ENCODE data around the gene ARMC7. TPM values are rescaled to one million over a fixed set of nuclear protein-coding genes. Genes with fewer than 3 reads are reported as not detected.

The ARMC7 gene
- total and polyA plus RNA-seq, 2 of the 13 experiments (the other 11 are each of a cell fraction or from before 2014, with no cell fraction given) = 3.9 to 4.2 TPM

- TF ChIP-seq ZNF512 (CRISPR knock-in tag; IDR thresholded peaks at IDR 0.05) = no peak
- TF ChIP-seq BRCA1 (CRISPR knock-in tag; IDR thresholded peaks at IDR 0.05) = no peak
- TF ChIP-seq NR2F6 (IDR thresholded peaks at IDR 0.05) = peak; percentile 65
- peak; percentile 83 for TF ChIP-seq NR2F6 (CRISPR knock-in tag; IDR thresholded peaks at IDR 0.05)
- no peak for TF ChIP-seq PAWR (CRISPR knock-in tag; IDR thresholded peaks at IDR 0.05; ENCODE audit: borderline replicate concordance)
- no peak for TF ChIP-seq ZNF251 (CRISPR knock-in tag; IDR thresholded peaks at IDR 0.05)
- no peak for TF ChIP-seq ZNF576 (CRISPR knock-in tag; IDR thresholded peaks at IDR 0.05)
- peak; percentile 77 for TF ChIP-seq TFE3 (CRISPR knock-in tag; IDR thresholded peaks at IDR 0.05)
- no peak for TF ChIP-seq ZZZ3 (CRISPR knock-in tag; IDR thresholded peaks at IDR 0.05; ENCODE audit: borderline replicate concordance)
- TF ChIP-seq ZFP36L2 (CRISPR knock-in tag; IDR thresholded peaks at IDR 0.05) = no peak
- TF ChIP-seq ZFP62 (CRISPR knock-in tag; IDR thresholded peaks at IDR 0.05) = no peak
- no peak for TF ChIP-seq PBX2 (CRISPR knock-in tag; IDR thresholded peaks at IDR 0.05)
- no peak for TF ChIP-seq ZNF501 (CRISPR knock-in tag; IDR thresholded peaks at IDR 0.05)
- no peak for TF ChIP-seq RFXANK (CRISPR knock-in tag; IDR thresholded peaks at IDR 0.05)
- no peak for TF ChIP-seq FLYWCH1 (CRISPR knock-in tag; IDR thresholded peaks at IDR 0.05)
- TF ChIP-seq ZNF609 (CRISPR knock-in tag; IDR thresholded peaks at IDR 0.05; ENCODE audit: borderline replicate concordance) = no peak
- no peak for TF ChIP-seq ZBTB10 (CRISPR knock-in tag; IDR thresholded peaks at IDR 0.05; ENCODE audit: borderline replicate concordance)
- no peak for TF ChIP-seq YY1 (IDR thresholded peaks at IDR 0.05; ENCODE audit: insufficient read depth, insufficient replicate concordance, low read depth, low read length)
- no peak for TF ChIP-seq ZNF605 (CRISPR knock-in tag; IDR thresholded peaks at IDR 0.05)
Observed at GRCh38 chr17:75096082-75096625, 13.6 kb upstream of the ARMC7 start (continued).
